Cardiac muscle cell (in vitro differentiated cells and primary cell): ENCODE data around the gene PER3. TPM values are rescaled to one million over a fixed set of nuclear protein-coding genes. Genes with fewer than 3 reads are reported as not detected.

ENCODE experiments used
- DNase-seq, 2 donors: peaks; one replicate each; pipeline versions ENCODE4 v3.0.0 to v3.0.0-alpha.2; 2010 to 2017; ENCODE audit warnings: low read depth in 1 of 2, low spot score in 1 of 2
- H3K27ac ChIP-seq: fragments of 200-600 bp; sonication (generic); 2 replicates; pipeline ENCODE4 v1.5.1; 2016
- H3K27me3 ChIP-seq: fragments of 200-600 bp; sonication (generic); 2 replicates; pipeline ENCODE4 v1.6.0; 2016; ENCODE audit warnings: control low read depth
- H3K36me3 ChIP-seq: fragments of 200-600 bp; sonication (generic); 2 replicates; pipeline ENCODE4 v1.5.1; 2016; ENCODE audit warnings: control low read depth
- H3K4me1 ChIP-seq: fragments of 200-600 bp; sonication (generic); 2 replicates; pipeline ENCODE4 v1.8.1; 2017; ENCODE audit warnings: low read depth, mild to moderate bottlenecking, mixed run types
- H3K4me3 ChIP-seq: fragments of 200-600 bp; sonication (generic); 2 replicates; pipeline ENCODE4 v1.5.1; 2016; ENCODE audit warnings: mild to moderate bottlenecking
- H3K9me3 ChIP-seq: fragments of 200-600 bp; sonication (generic); 2 replicates; pipeline ENCODE4 v1.5.1; 2017; ENCODE audit warnings: low read depth, mild to moderate bottlenecking, control low read depth
- CTCF ChIP-seq: IDR thresholded peaks from 2 replicates; pipeline ENCODE4 v1.5.1; 2012; ENCODE audit warnings: low read depth, mild to moderate bottlenecking, low read length
- polyA plus RNA-seq: library from polyadenylated mRNA; unstranded; fragments of >200 nt; fragmentation: Nextera tagmentation; extraction: Ambion mirVana; gene quantifications from 2 replicates; pipeline ENCODE4 v1.2.1, GENCODE V29; 2016
- total RNA-seq: library from RNA; depleted of rRNA; stranded (reverse); fragments of >200 nt; gene quantifications from 2 replicates; pipeline ENCODE4 v1.2.3, GENCODE V29; 2016

PER3 gene
- total and polyA plus RNA-seq, 2 experiments from 2014 or later = 2.9 to 13.2 TPM

- Histone ChIP-seq H3K36me3 (no peaks in the 10 kb centered on the region), H3K4me3 (no peak overlapping the region), H3K9me3 (no peaks in the 10 kb centered on the region), H3K4me1 (no peaks in the 10 kb centered on the region), H3K27me3 (no peaks in the 10 kb centered on the region), H3K27ac (no peak overlapping the region)
- peak; percentile 21 for TF ChIP-seq CTCF
- peak in 1 of 2 donors; percentile 36 for DNase-seq
Observed at GRCh38 chr1:7856345-7856744, 72.3 kb downstream of the PER3 start.

DNA sequence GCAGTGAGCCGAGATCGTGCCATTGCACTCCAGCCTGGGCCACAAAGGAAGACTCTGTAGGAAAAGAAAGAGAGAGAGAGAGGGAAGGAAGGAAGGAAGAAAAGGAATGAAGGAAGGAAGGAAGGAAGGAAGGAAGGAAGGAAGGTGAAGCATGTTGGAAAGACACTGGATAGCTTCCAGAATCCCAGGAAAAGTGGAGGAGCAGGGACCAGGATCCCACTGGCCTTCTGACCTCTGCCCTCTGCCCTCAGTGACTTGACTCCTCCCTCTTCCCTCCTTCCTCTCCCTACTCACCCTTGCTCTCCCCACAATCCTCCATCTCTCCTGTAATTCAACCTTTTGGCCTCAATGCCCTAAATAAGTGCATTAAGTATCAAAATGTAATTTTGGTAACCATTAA is 72.9 kb downstream of the PER3 start:
- Histone ChIP-seq H3K27ac (no peak overlapping the region), H3K27me3 (no peaks in the 10 kb centered on the region), H3K9me3 (no peaks in the 10 kb centered on the region), H3K36me3 (no peaks in the 10 kb centered on the region), H3K4me1 (no peaks in the 10 kb centered on the region), H3K4me3 (no peak overlapping the region)
- DNase-seq = no peak
- TF ChIP-seq CTCF = no peak

DNA sequence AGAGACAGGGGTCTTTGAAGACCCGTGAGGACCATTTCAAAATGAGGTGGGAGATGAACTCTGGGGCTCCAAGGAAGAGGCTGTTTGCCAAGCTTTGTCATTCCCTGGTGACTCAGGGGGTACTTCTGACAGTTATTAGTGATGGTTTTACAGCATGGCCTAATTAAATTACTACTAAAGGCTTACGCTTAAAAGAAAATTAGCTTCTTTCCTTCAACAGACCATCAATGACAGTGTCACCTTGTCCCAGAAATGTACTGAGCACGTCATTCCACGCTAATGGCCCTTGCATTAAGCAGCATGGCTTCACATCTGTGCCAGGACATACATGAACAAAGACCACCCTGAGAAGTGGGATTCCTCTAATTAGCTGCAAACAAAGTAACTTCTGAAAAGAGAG is 73.9 kb downstream of the PER3 start:
- DNase-seq = no peak
- no peaks in the 10 kb centered on the region for H3K4me1 ChIP-seq
- H3K36me3 ChIP-seq = no peaks in the 10 kb centered on the region
- no peaks in the 10 kb centered on the region for H3K27me3 ChIP-seq
- no peak overlapping the region for H3K27ac ChIP-seq
- TF ChIP-seq CTCF = no peak
- H3K4me3 ChIP-seq = no peak overlapping the region
- no peaks in the 10 kb centered on the region for H3K9me3 ChIP-seq

DNA sequence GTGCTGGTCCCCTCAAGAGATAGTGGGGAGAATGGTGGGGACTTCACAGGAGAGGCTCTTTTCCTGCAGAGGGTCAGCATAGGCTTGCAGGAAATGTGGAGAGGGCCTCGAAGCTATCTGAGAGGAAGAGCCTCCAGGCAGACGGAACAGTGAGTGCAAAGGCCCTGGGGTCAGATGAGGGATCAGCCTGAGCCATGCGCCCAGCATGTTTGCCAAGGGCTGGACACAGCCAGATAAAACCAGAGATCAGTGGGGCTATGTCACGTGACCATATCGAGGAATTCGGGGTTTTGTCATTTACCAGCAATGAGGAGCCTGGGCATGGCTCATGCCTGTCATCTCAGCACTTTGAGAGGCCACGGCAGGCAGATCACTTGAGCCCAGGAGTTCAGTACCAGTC is 75.3 kb downstream of the PER3 start:
- Histone ChIP-seq H3K9me3 (no peaks in the 10 kb centered on the region), H3K36me3 (no peaks in the 10 kb centered on the region), H3K27me3 (no peaks in the 10 kb centered on the region), H3K4me1 (no peaks in the 10 kb centered on the region), H3K27ac (no peak overlapping the region), H3K4me3 (no peak overlapping the region)
- no peak for DNase-seq
- TF ChIP-seq CTCF = no peak

DNA sequence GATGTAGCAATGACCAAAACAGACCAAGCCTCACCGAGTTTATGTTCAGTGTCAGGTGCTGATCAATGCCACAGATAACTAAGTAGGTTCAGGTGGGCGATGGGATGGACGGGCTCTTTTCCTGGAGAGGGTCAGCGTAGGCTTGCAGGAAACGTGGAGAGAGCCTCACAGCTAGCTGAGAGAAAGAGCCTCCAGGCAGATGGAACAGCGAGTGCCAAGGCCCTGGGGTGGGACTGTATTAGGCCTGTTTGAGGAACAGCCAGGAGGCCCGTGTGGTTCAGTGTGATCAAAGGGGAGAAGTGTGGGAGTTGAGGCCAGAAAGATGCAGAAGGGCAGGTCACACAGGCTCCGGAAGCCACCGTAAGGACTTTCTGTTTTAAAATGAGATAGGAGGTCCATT is 76.0 kb downstream of the PER3 start:
- no peak for TF ChIP-seq CTCF
- H3K4me1 ChIP-seq = no peaks in the 10 kb centered on the region
- H3K9me3 ChIP-seq = no peaks in the 10 kb centered on the region
- H3K36me3 ChIP-seq = no peaks in the 10 kb centered on the region
- H3K27ac ChIP-seq = no peak overlapping the region
- no peak for DNase-seq
- no peaks in the 10 kb centered on the region for H3K27me3 ChIP-seq
- H3K4me3 ChIP-seq = no peak overlapping the region

DNA sequence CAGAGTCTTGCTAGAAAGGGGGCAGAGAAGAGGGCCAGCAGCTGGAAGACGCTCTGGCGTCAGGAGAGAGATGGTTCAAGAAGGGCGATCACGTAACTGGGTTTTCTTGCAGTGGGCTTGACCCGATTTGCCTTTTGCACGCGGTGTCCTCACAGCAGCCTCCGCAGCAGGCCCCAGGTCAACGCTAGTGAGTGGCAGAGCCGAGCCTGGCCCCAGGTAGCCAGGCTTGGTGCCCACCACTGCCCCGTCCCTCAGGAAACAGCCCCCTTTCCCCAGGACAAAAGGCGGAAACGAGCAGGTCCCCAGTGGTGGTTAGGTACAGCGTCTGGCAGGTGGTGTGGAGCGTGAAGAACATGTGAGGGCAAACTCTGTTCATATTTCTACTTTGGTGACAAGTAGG is 77.4 kb downstream of the PER3 start:
- Histone ChIP-seq H3K4me1 (no peaks in the 10 kb centered on the region), H3K27ac (no peak overlapping the region), H3K36me3 (no peaks in the 10 kb centered on the region), H3K4me3 (no peak overlapping the region), H3K9me3 (no peaks in the 10 kb centered on the region), H3K27me3 (no peaks in the 10 kb centered on the region)
- no peak for TF ChIP-seq CTCF
- no peak for DNase-seq
